ENCODE results near the gene TMEM236. TPM values are rescaled to one million over a fixed set of nuclear protein-coding genes. Genes with fewer than 3 reads are reported as not detected.
A peak's percentile ranks its signal among the peaks of the same experiment; 100 is the strongest.

The TMEM236 gene
- total RNA-seq, 3 donors from 2014 or later, result 0.03 to 0.11 (median 0.05) TPM

GRCh38 chr10:17787087-17787961 is 35.3 kb downstream of the TMEM236 start:
- H3K27me3 Mint-ChIP-seq (ENCODE audit: low read depth), result peaks cover 7% of the 10 kb centered on the region
- ATAC-seq, result no peak
- H3K9me3 Mint-ChIP-seq, result no peaks in the 10 kb centered on the region
- no peak for DNase-seq
- no peaks in the 10 kb centered on the region for H3K4me1 Mint-ChIP-seq (ENCODE audit: low read depth)
- H3K4me3 Mint-ChIP-seq, result no peak overlapping the region
- no peaks in the 10 kb centered on the region for H3K36me3 Mint-ChIP-seq (ENCODE audit: insufficient read depth)

- peaks cover 4% of the 10 kb centered on the region for H3K27me3 Mint-ChIP-seq (ENCODE audit: low read depth)
- H3K4me1 Mint-ChIP-seq (ENCODE audit: low read depth), result no peaks in the 10 kb centered on the region
- H3K4me3 Mint-ChIP-seq, result no peak overlapping the region
- H3K36me3 Mint-ChIP-seq (ENCODE audit: insufficient read depth), result no peaks in the 10 kb centered on the region
- H3K9me3 Mint-ChIP-seq, result no peaks in the 10 kb centered on the region
- no peak for DNase-seq
- no peak for ATAC-seq
Measured at GRCh38 chr10:17788646-17789045, 36.6 kb downstream of the TMEM236 start.

GRCh38 chr10:17789396-17789795 is 37.4 kb downstream of the TMEM236 start:
- ATAC-seq (no peak), DNase-seq (no peak)
- H3K36me3 Mint-ChIP-seq (ENCODE audit: insufficient read depth), result no peaks in the 10 kb centered on the region
- H3K4me3 Mint-ChIP-seq, result no peak overlapping the region
- no peaks in the 10 kb centered on the region for H3K4me1 Mint-ChIP-seq (ENCODE audit: low read depth)
- no peaks in the 10 kb centered on the region for H3K9me3 Mint-ChIP-seq
- peaks cover 4% of the 10 kb centered on the region for H3K27me3 Mint-ChIP-seq (ENCODE audit: low read depth)

- no peaks in the 10 kb centered on the region for H3K36me3 Mint-ChIP-seq (ENCODE audit: insufficient read depth)
- H3K4me3 Mint-ChIP-seq, result no peak overlapping the region
- no peaks in the 10 kb centered on the region for H3K9me3 Mint-ChIP-seq
- ATAC-seq (no peak), DNase-seq (no peak)
- no peaks in the 10 kb centered on the region for H3K4me1 Mint-ChIP-seq (ENCODE audit: low read depth)
- peaks cover 4% of the 10 kb centered on the region for H3K27me3 Mint-ChIP-seq (ENCODE audit: low read depth)
Measured at GRCh38 chr10:17790651-17791050, 38.6 kb downstream of the TMEM236 start.

- Mint-ChIP-seq H3K9me3 (no peaks in the 10 kb centered on the region), H3K36me3 (ENCODE audit: insufficient read depth) (no peaks in the 10 kb centered on the region), H3K4me1 (ENCODE audit: low read depth) (no peaks in the 10 kb centered on the region), H3K4me3 (no peak overlapping the region), H3K27me3 (ENCODE audit: low read depth) (no peaks in the 10 kb centered on the region)
- DNase-seq, result no peak
- ATAC-seq, result no peak
Measured at GRCh38 chr10:17792991-17793390, 41.0 kb downstream of the TMEM236 start.

- no peak overlapping the region for H3K4me3 Mint-ChIP-seq
- DNase-seq (no peak), ATAC-seq (no peak)
- no peaks in the 10 kb centered on the region for H3K9me3 Mint-ChIP-seq
- no peaks in the 10 kb centered on the region for H3K27me3 Mint-ChIP-seq (ENCODE audit: low read depth)
- no peaks in the 10 kb centered on the region for H3K4me1 Mint-ChIP-seq (ENCODE audit: low read depth)
- H3K36me3 Mint-ChIP-seq (ENCODE audit: insufficient read depth), result no peaks in the 10 kb centered on the region
Measured at GRCh38 chr10:17793823-17794644, 42.0 kb downstream of the TMEM236 start.

- ATAC-seq (no peak), DNase-seq (no peak)
- H3K4me1 Mint-ChIP-seq (ENCODE audit: low read depth), result no peaks in the 10 kb centered on the region
- no peaks in the 10 kb centered on the region for H3K27me3 Mint-ChIP-seq (ENCODE audit: low read depth)
- no peaks in the 10 kb centered on the region for H3K9me3 Mint-ChIP-seq
- H3K36me3 Mint-ChIP-seq (ENCODE audit: insufficient read depth), result no peaks in the 10 kb centered on the region
- no peak overlapping the region for H3K4me3 Mint-ChIP-seq
Measured at GRCh38 chr10:17795083-17795482, 43.1 kb downstream of the TMEM236 start.

GRCh38 chr10:17795813-17796594 is 44.0 kb downstream of the TMEM236 start:
- Mint-ChIP-seq H3K36me3 (ENCODE audit: insufficient read depth) (no peaks in the 10 kb centered on the region), H3K4me3 (no peak overlapping the region), H3K4me1 (ENCODE audit: low read depth) (no peaks in the 10 kb centered on the region), H3K27me3 (ENCODE audit: low read depth) (no peaks in the 10 kb centered on the region), H3K9me3 (no peaks in the 10 kb centered on the region)
- ATAC-seq (no peak), DNase-seq (no peak)

GRCh38 chr10:17801507-17801906 is 49.5 kb downstream of the TMEM236 start:
- DNase-seq (no peak), ATAC-seq (no peak)
- Mint-ChIP-seq H3K36me3 (ENCODE audit: insufficient read depth) (no peaks in the 10 kb centered on the region), H3K4me1 (ENCODE audit: low read depth) (no peaks in the 10 kb centered on the region), H3K4me3 (no peak overlapping the region), H3K9me3 (no peaks in the 10 kb centered on the region), H3K27me3 (ENCODE audit: low read depth) (peaks cover 2% of the 10 kb centered on the region)

- Mint-ChIP-seq H3K9me3 (no peaks in the 10 kb centered on the region), H3K36me3 (ENCODE audit: insufficient read depth) (no peaks in the 10 kb centered on the region), H3K4me3 (no peak overlapping the region), H3K27me3 (ENCODE audit: low read depth) (peaks cover 2% of the 10 kb centered on the region), H3K4me1 (ENCODE audit: low read depth) (no peaks in the 10 kb centered on the region)
- ATAC-seq (no peak), DNase-seq (no peak)
Measured at GRCh38 chr10:17802350-17802749, 50.3 kb downstream of the TMEM236 start.

- Mint-ChIP-seq H3K4me3 (no peak overlapping the region), H3K9me3 (no peaks in the 10 kb centered on the region), H3K27me3 (ENCODE audit: low read depth) (peaks cover 2% of the 10 kb centered on the region), H3K36me3 (ENCODE audit: insufficient read depth) (no peaks in the 10 kb centered on the region), H3K4me1 (ENCODE audit: low read depth) (no peaks in the 10 kb centered on the region)
- no peak for DNase-seq
- peak in 1 of 2 donors; percentile 43 for ATAC-seq
Measured at GRCh38 chr10:17802976-17803375, 51.0 kb downstream of the TMEM236 start.

- no peaks in the 10 kb centered on the region for H3K36me3 Mint-ChIP-seq (ENCODE audit: insufficient read depth)
- DNase-seq, result no peak
- no peak for ATAC-seq
Measured at GRCh38 chr10:17805330-17805729, 53.3 kb downstream of the TMEM236 start.

GRCh38 chr10:17805921-17806577 is 54.0 kb downstream of the TMEM236 start:
- Mint-ChIP-seq H3K9me3 (no peaks in the 10 kb centered on the region), H3K27me3 (ENCODE audit: low read depth) (peaks cover 15% of the 10 kb centered on the region), H3K36me3 (ENCODE audit: insufficient read depth) (no peaks in the 10 kb centered on the region), H3K4me1 (ENCODE audit: low read depth) (peaks cover 3% of the 10 kb centered on the region), H3K4me3 (no peak overlapping the region)
- DNase-seq (no peak), ATAC-seq (peak; percentile 53 to 69)

More at GRCh38 chr10:17805330-17805729, 53.3 kb downstream of the TMEM236 start:
- no peaks in the 10 kb centered on the region for H3K9me3 Mint-ChIP-seq
- H3K4me3 Mint-ChIP-seq, result no peak overlapping the region
- H3K27me3 Mint-ChIP-seq (ENCODE audit: low read depth), result peaks cover 10% of the 10 kb centered on the region
- H3K4me1 Mint-ChIP-seq (ENCODE audit: low read depth), result peaks cover 3% of the 10 kb centered on the region
